A673 (cell line): ENCODE data around the gene RGS6. TPM values are rescaled to one million over a fixed set of nuclear protein-coding genes. Genes with fewer than 3 reads are reported as not detected.
A peak's percentile ranks its signal among the peaks of the same experiment; 100 is the strongest.

Experiments used
- BruUV-seq: library from RNA; stranded (reverse); fragments of 400-500 nt; replicated peaks from 2 replicates; lab custom pipeline; 2021; lab: Mats Ljungman, UMichigan
- CTCF ChIA-PET: fragments of 300-600 bp; sonication (Branson Sonifier 250); formaldehyde crosslinking; loops from one replicate; lab custom pipeline; 2022; ENCODE audit warnings: antibody characterized with exemption; lab: Charles Lee
- POLR2A ChIA-PET: fragments of 300-600 bp; sonication (Branson Sonifier 250); formaldehyde crosslinking; loops from one replicate; lab custom pipeline; 2022; ENCODE audit warnings: antibody characterized with exemption; ENCODE audit not compliant: low non-redundant PET; lab: Charles Lee
- DNase-seq: peaks from one replicate; pipeline ENCODE4 v3.0.0-alpha.2; 2015; ENCODE audit warnings: low spot score
- H3K27ac ChIP-seq: fragments of 200-600 bp; sonication (generic); 2 replicates; pipeline ENCODE4 v1.5.1; 2016; ENCODE audit warnings: mixed run types, low read depth, mild to moderate bottlenecking, mixed read lengths, antibody characterized with exemption, low read length; ENCODE audit not compliant: poor library complexity, severe bottlenecking
- H3K27me3 ChIP-seq: fragments of 200-600 bp; sonication (generic); replicated peaks from 2 replicates; pipeline ENCODE4 v1.6.1; 2017; ENCODE audit warnings: mixed run types, low read depth, mild to moderate bottlenecking, mixed read lengths, antibody characterized with exemption, low read length; ENCODE audit not compliant: insufficient read depth, poor library complexity
- H3K36me3 ChIP-seq: fragments of 200-600 bp; sonication (generic); 2 replicates; pipeline ENCODE4 v1.6.1; 2016; ENCODE audit warnings: mixed run types, mild to moderate bottlenecking, mixed read lengths, antibody characterized with exemption, low read length; ENCODE audit not compliant: insufficient read depth, poor library complexity, severe bottlenecking
- H3K4me1 ChIP-seq: fragments of 200-600 bp; sonication (generic); 2 replicates; pipeline ENCODE4 v1.6.1; 2017; ENCODE audit warnings: mixed run types, mild to moderate bottlenecking, mixed read lengths, antibody characterized with exemption, low read length; ENCODE audit not compliant: insufficient read depth, poor library complexity, severe bottlenecking
- H3K4me3 ChIP-seq: fragments of 200-600 bp; sonication (generic); 2 replicates; pipeline ENCODE4 v1.5.1; 2016; ENCODE audit warnings: low read depth, mixed run types, mild to moderate bottlenecking, mixed read lengths, low read length; ENCODE audit not compliant: poor library complexity, severe bottlenecking
- H3K9me3 ChIP-seq: fragments of 200-600 bp; sonication (generic); 2 replicates; pipeline ENCODE4 v1.6.1; 2016; ENCODE audit warnings: mixed run types, low read depth, mild to moderate bottlenecking, mixed read lengths, antibody characterized with exemption, low read length; ENCODE audit not compliant: poor library complexity, severe bottlenecking
- EZH2 ChIP-seq: fragments of 200-600 bp; sonication (generic); IDR thresholded peaks from 2 replicates; pipeline ENCODE4 v1.6.1; 2017; ENCODE audit warnings: borderline replicate concordance, low read depth, mild to moderate bottlenecking, mixed read lengths, antibody characterized with exemption, low read length; ENCODE audit not compliant: poor library complexity, severe bottlenecking
- intact Hi-C: fragments of 100-400 bp; cut with micrococcal nuclease; formaldehyde crosslinking; loops from one replicate; pipeline ENCODE4 v1.10.0; 2022; ENCODE audit not compliant: unreplicated experiment
- total RNA-seq: library from RNA; stranded (reverse); gene quantifications from 2 replicates; pipeline ENCODE4 v1.2.3, GENCODE V29; 2021
- TF ChIP-seq, protein P1 (sequence below): fragments of 300-800, 200-600 bp; sonication (generic); conservative IDR thresholded peaks from 2 replicates; pipeline ENCODE4 v1.5.1; 2017; ENCODE audit warnings: low read depth, mild to moderate bottlenecking, antibody characterized with exemption, low read length, moderate library complexity, mixed read lengths

The RGS6 gene
- total RNA-seq, 1 experiment from 2014 or later, result not detected

DNA sequence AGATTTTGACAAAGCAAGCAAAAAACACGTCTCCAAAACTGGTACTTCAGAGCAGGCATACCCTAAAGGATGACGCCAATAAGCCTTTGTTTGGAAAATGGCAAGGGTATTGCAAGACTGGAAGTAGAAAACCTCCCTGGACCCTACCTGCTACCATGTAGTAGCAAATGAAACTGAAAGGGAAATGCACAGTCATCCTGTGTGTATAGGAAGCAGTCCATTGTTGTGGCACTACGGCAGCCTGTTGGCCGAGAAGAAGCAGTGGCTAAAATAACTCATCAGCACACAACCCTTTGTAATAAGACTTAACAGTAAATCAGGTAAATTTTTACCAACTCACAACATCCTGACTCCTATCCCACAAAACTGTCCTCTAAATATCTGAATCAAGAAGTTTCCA is 386.4 kb downstream of the RGS6 start:
- no peak for DNase-seq
- ChIA-PET POLR2A (no interaction called here), CTCF (no interaction called here)
- no peaks in the 10 kb centered on the region for H3K27me3 ChIP-seq
- no peaks in the 10 kb centered on the region for H3K4me1 ChIP-seq
- intact Hi-C loops, result no loop called here
- H3K27ac ChIP-seq, result no peak overlapping the region
- H3K36me3 ChIP-seq, result no peaks in the 10 kb centered on the region
- no TSS peak for BruUV-seq
- H3K9me3 ChIP-seq, result no peaks in the 10 kb centered on the region
- no peak overlapping the region for H3K4me3 ChIP-seq
- TF ChIP-seq EZH2, result no peak
- TF ChIP-seq, protein P1, sequence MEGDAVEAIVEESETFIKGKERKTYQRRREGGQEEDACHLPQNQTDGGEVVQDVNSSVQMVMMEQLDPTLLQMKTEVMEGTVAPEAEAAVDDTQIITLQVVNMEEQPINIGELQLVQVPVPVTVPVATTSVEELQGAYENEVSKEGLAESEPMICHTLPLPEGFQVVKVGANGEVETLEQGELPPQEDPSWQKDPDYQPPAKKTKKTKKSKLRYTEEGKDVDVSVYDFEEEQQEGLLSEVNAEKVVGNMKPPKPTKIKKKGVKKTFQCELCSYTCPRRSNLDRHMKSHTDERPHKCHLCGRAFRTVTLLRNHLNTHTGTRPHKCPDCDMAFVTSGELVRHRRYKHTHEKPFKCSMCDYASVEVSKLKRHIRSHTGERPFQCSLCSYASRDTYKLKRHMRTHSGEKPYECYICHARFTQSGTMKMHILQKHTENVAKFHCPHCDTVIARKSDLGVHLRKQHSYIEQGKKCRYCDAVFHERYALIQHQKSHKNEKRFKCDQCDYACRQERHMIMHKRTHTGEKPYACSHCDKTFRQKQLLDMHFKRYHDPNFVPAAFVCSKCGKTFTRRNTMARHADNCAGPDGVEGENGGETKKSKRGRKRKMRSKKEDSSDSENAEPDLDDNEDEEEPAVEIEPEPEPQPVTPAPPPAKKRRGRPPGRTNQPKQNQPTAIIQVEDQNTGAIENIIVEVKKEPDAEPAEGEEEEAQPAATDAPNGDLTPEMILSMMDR, result no peak

GRCh38 chr14:72332046-72332445 is 399.8 kb downstream of the RGS6 start:
- no TSS peak for BruUV-seq
- ChIA-PET POLR2A (no interaction called here), CTCF (interaction anchor here (0.6 kb wide), 1 partner anchor 336 kb away, joined by 14 read pairs; no protein-coding TSS in a partner anchor)
- Histone ChIP-seq H3K27ac (no peak overlapping the region), H3K36me3 (no peaks in the 10 kb centered on the region), H3K4me3 (no peak overlapping the region), H3K27me3 (no peaks in the 10 kb centered on the region), H3K9me3 (no peaks in the 10 kb centered on the region), H3K4me1 (no peaks in the 10 kb centered on the region)
- TF ChIP-seq, protein P1, result no peak
- TF ChIP-seq EZH2, result no peak
- peak; percentile 8 for DNase-seq
- intact Hi-C loops, result no loop called here

DNA sequence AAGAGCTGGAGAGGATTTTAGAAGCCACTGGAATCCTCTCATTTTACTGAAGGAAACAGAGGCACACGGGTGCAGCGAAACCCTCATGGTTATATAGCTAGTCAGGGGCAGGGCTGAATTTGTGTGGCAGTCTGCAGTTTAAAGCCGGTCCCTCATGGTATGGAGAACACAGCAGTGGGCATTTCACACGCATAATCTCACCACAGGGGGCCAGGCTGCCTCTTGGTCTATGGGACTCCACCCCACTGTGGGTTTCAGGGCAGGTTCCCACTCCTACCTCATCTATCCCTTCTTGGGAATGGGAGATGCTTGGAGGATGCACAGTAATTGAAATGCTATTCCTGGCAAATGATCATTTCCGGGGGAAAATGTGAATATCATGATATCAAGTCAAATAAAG is 400.6 kb downstream of the RGS6 start:
- CTCF ChIA-PET, result no interaction called here
- Histone ChIP-seq H3K4me1 (no peaks in the 10 kb centered on the region), H3K36me3 (no peaks in the 10 kb centered on the region), H3K9me3 (no peaks in the 10 kb centered on the region), H3K27me3 (no peaks in the 10 kb centered on the region), H3K27ac (no peak overlapping the region), H3K4me3 (no peak overlapping the region)
- intact Hi-C loops, result no loop called here
- no peak for DNase-seq
- POLR2A ChIA-PET, result no interaction called here
- TF ChIP-seq EZH2, result no peak
- TF ChIP-seq, protein P1, result no peak
- BruUV-seq, result no TSS peak
